AML-193 (cell line): ENCODE results near the gene THYN1.

ENCODE experiments used
- DNase-seq, 2 experiments: peaks; one replicate each; lab custom pipeline; 2025; lab: John Stamatoyannopoulos, UW

Gene THYN1

GRCh38 chr11:134248910-134249480 lies 4.2 kb downstream of the THYN1 start:
- no peak for DNase-seq

DNA sequence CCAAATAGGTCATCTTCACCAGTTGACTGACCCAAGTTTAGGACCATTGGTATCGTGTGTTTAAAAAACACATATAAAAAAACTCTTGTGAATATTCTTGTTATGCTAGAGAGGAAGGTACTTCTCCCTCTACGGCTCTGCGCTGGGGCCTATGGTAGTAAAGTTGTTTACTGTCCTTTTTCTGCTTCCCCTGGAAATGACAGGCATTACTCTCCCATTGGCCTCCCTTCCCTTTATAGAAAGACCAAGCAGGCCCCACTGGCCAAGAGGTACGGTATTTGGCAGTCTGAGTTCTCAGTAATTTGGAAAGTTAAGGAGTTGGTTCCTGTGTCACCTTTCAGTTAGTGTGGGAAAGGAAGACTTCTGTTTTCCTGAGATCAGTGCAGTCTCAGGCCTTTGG lies 6.5 kb downstream of the THYN1 start:
- no peak for DNase-seq

DNA sequence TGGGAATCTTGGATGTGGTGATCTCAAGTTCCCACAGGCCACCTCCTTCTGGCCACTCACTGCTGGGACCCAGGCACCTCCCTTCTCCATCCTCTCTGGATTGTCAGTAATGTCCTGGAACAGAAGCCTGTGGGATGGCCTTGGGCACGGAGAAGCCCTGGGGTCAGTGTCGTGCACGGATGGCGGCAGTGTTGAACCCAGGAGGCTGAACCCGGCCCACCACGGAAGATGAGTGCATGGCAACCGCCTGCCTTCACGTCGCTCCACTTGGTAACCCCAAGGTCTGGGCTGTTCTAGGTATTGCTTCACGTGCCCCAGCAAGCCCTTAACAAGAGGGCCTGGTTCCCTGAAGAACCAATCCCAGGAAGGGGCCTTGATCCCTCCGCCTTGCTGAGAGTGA lies 7.1 kb downstream of the THYN1 start:
- no peak for DNase-seq

DNA sequence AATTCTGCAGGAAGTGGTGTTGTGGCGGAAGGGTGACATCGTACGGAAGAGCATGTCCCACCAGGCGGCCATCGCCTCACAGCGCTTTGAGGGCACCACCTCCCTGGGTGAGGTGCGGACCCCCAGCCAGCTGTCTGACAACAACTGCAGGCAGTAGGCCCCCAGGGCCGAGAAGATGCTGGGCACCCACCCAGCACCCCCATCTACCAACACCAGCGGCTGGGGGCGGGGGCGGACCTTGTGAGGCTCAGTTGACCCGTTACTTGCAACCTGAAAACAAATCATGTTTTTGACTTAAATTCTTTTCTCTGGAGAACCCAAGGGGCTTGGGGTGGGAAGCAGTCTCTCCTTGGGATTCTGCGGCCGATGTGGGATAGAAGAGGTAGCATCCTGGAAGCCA lies 7.7 kb downstream of the THYN1 start:
- DNase-seq, result no peak

- peak; percentile 30 to 50 for DNase-seq
Observed at GRCh38 chr11:134244593-134244992, 8.6 kb downstream of the THYN1 start.

- no peak for DNase-seq
Observed at GRCh38 chr11:134243913-134244312, 9.2 kb downstream of the THYN1 start.

GRCh38 chr11:134242376-134242775 lies 10.8 kb downstream of the THYN1 start:
- DNase-seq, result peak; percentile 44 to 61

DNA sequence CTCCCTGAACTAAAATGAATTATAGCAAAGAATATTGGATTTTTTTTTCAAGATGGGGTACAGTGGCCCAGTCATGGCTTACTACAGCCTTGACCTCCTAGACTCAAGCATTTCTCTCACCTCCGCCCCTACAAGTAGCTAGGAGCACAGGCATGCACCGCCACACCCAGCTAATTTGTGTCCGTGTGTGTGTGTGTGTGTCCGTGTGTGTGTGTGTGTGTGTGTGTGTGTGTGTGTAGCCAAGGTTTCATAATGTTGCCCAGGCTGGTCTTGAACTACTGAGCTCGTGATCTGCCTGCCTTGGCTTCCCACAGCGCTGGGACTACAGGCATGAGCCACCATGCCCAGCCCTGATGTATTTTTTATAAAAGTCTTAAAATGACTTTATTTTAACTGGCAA lies 12.6 kb downstream of the THYN1 start:
- no peak for DNase-seq

DNA sequence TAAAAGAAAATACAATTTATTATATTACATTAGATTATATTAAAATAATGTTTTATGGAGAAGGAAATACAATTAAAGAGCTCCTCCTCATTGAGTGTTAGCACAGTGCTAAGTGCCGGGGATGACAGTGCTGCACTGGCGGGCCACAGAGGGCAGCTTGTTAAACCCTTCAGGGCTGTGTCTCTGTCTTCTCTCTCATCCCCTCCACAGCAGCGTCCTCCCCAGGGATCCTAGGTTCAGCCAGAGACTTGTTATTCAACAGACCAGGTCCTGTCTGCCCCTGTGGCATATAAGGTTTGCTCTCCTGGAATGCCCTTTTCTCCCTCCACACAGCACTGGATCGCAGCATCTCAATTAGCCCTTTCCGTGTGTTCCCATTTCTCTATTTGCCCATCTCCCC lies 14.2 kb downstream of the THYN1 start:
- no peak for DNase-seq

DNA sequence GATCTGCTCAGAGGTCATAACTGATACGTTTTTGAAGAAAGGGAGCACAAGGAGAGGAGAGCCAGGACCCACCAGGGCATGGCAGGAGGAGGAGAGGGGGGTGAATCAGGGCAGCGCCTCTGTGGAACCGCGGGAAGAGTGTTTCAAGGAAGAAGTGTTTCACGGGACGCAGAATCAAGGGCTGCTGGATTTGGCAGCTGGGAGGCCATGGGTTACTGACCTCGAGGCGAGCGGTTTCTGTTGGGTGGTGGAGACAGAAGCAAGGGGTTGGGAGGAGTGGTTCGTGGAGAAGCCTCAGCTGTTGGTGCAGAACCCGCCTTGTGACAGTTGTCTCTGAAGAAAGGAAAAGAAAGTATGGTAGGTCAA lies 15.6 kb downstream of the THYN1 start:
- DNase-seq, result no peak

GRCh38 chr11:134236834-134237556 lies 16.2 kb downstream of the THYN1 start:
- DNase-seq, result no peak

DNA sequence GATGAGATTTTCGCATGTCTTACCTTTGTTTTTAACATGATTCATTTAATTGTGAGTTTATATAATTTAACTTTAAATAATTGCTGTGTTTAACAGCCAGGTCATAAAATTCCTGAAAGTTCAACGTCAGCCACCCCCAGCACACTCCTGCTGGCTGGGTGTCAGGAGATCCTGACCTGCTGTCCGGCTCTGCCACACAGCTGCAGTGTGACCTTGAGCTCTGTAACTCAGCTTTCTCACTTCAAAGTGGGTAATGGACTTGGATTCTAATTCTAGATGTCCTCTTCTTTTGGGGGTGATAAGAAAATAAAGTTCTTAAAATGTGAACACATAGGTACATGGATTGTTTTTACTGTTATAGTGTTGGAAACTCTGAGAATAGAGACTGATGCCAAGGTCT lies 17.8 kb downstream of the THYN1 start:
- no peak for DNase-seq

DNA sequence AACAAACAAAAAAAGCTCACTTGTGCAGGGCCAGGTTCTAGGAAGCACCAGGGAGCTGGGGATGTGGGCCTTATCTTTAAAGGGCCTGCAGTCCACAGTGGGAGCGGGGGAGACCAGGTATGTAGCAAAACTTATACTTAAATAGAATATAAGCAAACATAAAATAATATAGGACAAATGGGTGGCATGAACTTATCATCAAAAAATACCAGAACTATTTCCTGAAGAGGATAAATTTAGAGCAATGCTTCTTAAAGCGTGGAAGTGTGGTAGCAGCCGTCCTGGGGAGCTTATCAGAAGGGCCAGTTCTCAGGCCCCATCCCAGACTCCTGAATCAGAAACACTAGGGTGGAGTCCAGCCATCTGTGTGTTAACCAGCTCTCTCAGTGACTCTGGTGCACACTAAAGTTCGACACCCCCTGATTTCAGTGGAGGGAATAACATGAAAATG lies 19.4 kb downstream of the THYN1 start:
- DNase-seq, result no peak

- peak; percentile 44 to 52 for DNase-seq
Observed at GRCh38 chr11:134231958-134232659, 21.0 kb downstream of the THYN1 start.

DNA sequence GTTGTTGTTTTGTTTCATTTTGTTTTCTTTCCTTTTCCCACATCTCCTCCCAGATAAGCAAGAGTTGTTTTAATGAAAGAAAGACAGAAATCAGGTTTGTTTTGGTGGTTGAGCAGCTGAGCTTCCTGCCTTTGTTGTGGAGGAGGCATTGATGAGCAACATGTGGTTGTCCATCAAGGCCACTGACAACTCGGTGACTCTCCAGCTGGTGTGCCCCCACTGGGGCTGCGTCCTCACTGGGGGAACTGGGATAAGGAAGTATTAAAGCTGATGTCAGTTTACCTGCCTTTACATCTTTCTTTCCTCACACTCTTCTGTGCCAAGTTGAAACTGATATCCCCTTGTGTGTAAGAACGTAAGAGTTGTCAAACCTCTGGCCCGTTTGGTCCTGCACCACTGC lies 22.8 kb downstream of the THYN1 start:
- DNase-seq, result no peak

- DNase-seq, result no peak
Observed at GRCh38 chr11:134229126-134229790, 23.9 kb downstream of the THYN1 start.

DNA sequence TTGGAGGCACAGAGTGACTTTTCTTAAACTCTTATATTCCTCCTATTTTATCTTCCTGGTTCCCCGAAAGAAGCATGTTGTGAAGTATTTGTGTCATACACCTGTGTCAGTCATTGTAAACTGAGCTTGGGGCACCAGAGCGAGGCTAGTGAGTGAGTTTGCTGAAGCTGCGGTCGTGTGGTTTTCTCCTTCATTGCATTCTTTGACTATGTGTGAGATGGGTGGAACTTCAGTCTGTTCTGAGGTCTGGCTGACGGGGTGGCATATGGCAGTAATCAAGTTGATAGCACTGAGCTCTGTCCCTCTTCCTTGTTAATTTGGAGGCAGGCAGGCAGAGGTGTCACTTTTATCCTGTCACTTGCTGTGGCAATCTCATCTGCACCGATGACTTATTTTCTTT lies 24.5 kb downstream of the THYN1 start:
- peak; percentile 8 to 32 for DNase-seq

DNA sequence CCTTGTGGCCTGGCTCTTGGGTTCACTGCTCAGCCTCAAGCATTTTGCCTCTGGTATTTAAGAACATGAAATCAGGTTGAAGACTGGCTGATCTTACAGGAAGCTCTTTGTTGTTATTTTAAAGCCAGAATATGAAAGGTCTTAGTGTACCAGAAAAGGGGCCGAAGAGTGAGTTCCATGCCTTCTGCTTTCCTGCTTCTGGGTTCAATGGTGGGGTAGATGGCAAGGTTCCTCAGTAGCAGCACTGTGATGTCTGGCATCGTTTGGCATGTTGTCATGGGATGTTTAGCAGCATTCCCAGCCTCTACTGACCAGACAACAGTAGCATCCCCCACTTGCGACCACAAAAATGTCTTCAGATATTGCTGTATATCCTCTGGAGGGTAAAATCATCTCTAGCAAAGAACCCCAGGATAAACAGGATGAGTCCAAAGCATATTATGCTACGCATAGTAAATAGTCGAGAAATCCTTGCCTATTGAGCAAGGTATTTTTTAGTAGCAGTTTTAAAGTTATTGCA lies 26.3 kb downstream of the THYN1 start:
- no peak for DNase-seq

DNA sequence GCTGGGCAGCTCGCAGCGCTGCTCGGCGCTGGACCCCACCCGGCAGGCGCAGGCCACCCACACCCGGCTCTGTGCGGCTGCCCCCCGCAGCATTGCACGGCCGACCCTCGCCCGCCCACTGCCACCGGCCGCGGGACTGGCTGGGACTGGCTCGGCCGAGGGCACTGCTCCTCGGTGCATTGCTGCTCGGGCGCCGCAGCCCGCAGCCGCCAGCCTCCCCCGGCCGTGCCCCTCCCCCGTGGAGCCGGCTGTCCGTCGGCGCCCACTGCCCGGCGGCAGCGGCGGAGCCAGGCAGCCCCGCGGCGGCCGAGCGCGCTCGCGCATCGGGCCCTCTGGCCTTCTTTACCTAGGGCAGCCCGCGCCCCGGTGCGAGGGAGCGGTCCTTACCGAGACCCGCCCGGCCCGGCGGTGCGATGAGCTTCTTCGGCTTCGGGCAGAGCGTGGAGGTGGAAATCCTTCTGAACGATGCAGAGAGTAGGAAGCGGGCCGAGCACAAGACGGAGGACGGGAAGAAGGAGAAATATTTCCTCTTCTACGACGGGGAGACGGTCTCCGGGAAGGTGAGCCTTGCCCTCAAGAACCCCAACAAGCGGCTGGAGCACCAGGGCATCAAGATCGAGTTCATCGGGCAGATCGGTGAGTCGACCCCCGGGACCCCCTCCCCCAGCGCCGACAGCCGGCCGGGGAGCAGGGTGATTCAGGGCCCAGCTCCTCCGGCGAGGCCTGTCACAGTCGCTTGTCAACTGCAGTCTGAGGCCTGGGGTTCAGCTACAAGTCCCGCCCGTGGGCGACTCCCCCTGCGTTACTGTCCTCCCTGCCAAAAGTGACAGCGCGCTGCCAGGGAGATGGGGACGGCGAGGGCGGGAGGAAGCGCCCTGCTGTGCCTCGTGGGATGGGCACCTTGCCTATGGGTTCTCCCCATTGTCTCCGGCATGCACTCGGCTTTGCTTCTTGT lies 28.2 kb downstream of the THYN1 start:
- peak; percentile 32 to 37 for DNase-seq

DNA sequence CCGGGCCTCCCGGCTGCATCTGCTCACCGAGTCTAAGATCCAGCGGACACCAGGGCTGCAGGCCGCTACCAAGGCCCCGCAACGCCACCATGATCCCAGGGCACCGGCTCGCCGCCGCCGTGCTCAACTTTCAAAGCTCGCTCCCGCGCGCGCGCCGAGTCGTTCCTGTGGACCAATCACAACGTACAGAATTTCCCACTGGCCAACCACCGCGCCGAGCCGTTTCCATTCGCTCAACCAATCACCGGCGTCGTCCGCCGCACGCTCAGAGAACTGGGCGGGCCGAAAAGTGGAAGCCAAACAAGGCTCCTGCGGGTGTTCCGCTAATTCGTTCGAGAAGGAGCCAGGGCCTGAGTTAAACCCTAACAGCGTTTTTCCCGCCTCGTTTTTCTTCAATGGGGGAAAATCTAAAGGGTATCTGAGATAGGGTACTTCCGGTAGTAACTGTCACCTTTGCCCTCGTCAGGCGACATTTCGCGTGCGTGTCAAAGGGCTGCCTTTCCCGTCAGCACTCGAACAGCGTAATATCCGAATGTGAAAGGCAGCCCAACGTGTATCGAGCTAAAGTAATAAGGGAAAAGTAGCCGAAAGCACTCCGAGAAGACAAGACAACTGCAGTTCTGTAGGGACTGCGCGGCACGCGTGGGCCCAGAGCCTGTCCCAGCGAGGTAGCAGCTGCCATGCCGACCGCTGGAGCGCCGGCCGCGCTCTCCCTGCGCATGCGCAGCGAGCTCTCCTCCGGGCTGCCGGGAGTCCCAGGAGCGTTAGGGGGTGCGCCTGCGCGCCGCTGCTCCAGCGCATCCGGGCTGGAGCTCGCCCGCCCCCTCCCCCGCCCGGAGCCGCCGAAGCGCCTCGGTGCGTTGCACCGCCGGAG lies 29.1 kb downstream of the THYN1 start, which contains the start of the genes NCAPD3 and VPS26B:
Gene NCAPD3, minus strand, starts transcription at position 132 of the 874 bp plus-strand sequence. Its CDS starts 41 bp downstream, at position 91.
Gene VPS26B, plus strand, starts transcription at position 836 of the 874 bp plus-strand sequence. CDS start 452 bp downstream, outside the sequence.
- peak; percentile 87 to 94 for DNase-seq
